HS-5 (cell line): ENCODE measurements around the gene LRRK1.

ENCODE experiments used
- DNase-seq: peaks from one replicate; pipeline ENCODE4 v3.0.0-alpha.2; 2012; ENCODE audit warnings: low read depth

The LRRK1 gene

DNA sequence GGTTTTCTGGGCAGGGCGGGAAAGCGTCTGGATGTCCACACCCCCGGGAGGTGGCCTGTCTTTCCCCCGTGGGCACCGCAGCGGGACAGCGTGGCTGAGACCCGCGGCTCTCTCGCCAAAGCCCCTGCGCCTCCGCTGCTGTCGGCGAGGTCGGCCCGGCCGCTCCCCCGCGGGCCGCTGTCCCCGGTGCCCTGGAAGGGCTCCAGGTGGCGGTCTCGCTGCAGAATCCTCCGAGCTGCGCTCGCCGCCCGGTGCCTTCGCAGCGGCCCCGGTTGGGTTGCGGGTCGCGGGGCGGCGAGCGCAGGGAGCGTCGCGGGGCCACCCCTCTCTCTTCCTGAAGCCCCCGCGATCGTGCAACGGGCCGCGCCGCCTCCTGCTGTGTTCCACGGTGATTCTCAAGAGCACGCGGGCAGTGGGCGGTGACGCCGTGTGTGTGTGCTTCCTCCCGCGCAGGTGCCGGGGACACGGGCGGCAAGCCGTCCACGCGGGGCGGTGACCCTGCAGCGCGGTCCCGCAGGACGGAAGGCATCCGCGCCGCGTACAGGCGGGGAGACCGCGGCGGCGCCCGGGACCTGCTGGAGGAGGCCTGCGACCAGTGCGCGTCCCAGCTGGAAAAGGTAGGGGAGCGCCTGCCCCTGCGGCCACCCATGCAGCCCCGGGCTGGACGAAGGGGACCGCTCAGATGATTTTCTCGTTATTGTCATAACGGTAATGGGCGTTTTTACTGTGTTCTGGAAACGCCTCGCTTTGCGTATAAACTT lies 54.4 kb downstream of the LRRK1 start:
- no peak for DNase-seq

DNA sequence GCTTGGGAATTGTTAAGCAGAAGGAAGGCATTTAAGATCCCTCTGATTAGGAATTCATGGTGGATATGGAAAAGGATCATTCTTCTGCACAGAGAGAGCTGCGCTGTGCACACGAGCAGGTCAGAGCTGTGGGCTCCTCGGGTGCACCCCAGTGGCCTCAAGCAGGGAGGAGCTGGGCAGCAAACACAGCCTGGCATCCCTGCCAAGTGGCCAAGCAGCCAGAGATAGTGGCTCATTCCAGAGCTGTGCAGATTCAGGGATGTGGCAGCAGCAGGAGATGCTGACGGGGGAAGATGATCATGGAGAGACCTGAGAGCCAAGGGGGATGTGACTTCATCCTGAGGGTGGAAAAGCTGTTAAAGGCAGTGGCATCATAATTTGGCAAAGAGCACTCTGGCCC lies 55.9 kb downstream of the LRRK1 start:
- DNase-seq = no peak

DNA sequence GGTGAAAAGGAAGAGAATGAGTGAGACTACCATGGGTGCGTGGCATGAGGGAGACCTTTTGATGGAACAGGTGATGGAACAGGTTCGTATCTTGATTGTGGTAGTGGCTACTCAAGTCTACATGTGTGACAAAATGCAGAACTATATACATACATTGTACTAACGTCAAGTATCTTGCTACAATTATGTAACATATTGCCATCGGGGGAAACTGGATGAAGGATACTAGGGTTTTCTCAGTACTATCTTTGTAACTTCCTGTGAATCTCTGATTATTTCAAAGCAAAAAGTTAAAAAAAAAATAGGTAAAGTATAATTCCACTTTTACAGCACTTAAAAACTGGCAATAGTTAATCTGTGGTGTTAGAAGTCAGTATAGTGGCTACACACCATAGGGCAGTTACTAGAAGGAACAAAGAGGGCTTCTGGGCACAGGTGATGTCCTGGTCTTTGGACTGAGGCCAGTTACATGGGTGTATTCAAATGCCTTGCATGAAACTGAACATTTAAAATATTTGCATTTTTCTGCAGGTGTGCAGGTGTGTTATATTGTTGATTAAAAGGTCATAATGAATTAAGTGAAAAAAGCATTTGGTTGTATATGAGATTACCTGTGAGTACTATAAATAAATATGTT lies 61.4 kb downstream of the LRRK1 start:
- DNase-seq = no peak

DNA sequence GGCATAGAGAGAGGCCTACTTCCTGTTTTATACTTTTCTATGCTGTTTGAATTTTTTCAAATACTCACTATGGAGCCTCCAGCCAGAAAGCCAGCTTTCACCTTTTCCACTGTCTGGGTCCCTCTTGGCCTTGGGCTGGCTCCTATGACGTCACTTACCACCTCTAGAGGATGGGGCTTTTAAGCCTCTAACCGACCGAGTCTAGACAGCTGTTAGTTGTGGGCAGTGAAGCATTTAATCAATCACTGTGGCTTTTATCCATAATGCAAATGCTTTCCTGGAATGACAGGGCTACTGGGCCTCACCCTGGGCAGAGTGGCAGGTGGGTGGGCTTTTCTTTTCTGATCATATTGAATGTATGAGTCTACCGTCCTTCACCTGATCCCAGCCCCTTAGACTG lies 61.9 kb downstream of the LRRK1 start:
- DNase-seq = no peak

DNA sequence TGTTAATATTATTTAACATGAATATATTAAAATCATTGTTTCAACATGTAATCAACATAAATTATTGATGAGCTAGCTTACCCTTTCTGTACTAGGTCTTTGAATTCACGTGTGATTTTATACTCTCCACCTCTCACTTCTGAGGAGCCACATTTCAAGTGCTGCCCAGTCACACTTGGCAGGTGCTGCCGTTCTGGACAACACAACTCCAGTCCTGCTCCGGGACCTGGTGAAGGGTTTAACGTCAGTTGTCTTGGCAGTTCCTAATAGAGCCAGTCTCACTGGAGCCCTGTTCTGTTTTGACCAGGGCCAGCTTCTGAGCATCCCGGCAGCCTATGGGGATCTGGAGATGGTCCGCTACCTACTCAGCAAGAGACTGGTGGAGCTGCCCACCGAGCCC lies 64.1 kb downstream of the LRRK1 start:
- DNase-seq = no peak

DNA sequence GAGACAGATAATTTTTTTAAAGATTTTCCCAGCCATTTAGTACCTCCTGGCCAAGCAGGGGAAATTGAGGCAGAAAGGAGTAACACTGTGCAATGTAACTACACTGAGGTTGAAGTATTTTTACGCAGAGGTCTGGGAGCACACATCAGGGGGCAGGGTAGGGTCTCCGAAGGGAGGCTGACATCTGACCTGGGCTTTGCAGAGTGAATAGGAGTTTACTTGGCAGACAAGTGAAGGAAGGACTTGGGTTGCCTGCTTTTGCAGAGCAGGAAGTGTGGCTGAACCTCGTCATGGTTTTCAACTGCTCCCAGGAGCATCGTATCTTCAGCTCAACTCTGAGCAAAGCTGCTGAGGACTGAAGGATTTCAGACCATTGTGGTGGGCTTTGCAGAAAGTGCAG lies 66.2 kb downstream of the LRRK1 start:
- no peak for DNase-seq

DNA sequence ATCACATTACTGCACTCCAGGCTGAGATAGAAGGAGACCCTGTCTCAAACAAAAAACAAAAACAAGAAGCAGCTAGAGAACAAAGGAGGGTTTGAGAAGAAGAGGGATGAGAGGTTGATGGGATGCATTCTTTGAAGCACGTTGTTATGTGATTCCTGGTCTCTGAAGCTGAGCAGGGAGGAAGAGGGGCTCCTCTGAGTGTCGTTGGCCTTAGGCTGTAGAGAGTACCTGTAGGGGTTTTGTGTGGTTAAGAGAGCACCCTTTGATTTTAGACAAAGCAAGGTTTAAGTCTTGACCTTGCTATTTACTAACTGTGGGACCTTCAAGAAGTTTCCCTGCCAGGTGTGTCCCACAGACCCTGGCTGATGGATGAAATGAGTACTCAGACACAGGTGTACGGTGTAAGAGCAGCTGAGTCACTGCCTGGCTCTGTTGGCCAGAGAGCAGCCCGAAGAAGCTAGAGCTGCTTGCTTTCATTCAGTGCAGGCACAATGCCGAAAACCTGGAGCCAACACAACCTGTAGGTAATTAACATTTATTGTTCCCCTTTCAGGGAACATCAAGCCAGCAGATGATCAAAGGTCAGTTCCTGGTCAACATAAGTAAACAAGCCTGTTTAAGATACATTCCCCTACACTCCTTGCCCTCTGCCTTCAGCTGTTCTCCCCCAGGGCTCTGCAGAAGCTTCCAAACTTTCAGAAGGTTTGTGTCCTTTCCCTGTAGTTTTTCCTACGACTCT lies 67.2 kb downstream of the LRRK1 start:
- no peak for DNase-seq

DNA sequence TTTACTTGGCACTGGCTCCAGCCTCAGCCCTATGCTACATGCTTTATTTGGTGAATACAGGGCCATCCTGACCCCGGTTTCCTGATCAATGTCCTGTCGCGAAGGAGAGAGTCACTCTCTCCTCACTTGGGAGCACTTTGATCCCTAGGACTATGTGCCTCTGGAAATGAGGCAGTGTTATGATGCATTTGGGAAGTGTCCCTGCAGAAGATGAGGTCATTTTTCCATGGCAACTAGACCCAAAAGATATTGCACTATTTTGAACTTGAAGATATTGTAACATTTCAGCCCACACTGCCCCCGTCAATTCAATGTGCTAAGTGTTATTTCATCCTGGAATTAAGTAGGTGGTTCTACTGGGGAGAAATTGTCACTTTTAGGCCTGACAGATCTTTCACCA lies 68.0 kb downstream of the LRRK1 start:
- DNase-seq = no peak

DNA sequence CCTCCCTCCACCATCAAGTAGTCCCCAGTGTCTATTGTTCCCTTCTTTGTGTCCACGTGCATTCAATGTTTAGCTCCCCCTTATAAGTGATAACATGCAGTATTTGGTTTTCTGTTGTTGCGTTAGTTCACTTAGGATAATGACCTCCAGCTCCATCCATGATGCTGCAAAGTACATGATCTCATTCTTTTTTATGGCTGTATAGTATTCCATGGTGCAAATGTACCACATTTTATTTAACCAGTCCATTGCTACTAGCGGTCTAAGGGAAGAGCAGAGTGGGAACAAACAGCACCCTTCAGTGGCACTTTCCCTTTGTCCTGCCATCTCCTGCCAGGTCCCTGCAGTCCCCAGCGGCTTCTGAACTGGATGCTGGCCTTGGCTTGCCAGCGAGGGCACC lies 69.1 kb downstream of the LRRK1 start:
- DNase-seq = no peak

DNA sequence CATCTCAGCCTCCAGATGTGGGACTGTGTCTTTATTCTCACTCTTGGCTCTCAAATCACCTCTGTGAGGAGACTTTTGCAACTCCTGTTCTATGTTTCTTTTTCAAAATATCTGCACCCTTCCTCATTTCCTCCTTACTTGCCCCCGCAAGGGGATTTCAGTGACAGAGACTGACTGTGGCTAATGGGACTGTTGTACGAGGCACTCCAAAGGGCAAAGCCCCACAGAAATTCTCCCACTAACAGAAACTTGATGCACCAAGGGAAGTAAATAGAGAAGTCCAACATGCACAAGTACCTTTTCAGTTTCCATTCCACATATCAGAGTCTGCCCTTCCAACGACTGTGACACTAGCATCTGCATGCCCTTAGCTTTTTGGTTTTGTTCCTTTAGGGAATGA lies 69.7 kb downstream of the LRRK1 start:
- DNase-seq = no peak

DNA sequence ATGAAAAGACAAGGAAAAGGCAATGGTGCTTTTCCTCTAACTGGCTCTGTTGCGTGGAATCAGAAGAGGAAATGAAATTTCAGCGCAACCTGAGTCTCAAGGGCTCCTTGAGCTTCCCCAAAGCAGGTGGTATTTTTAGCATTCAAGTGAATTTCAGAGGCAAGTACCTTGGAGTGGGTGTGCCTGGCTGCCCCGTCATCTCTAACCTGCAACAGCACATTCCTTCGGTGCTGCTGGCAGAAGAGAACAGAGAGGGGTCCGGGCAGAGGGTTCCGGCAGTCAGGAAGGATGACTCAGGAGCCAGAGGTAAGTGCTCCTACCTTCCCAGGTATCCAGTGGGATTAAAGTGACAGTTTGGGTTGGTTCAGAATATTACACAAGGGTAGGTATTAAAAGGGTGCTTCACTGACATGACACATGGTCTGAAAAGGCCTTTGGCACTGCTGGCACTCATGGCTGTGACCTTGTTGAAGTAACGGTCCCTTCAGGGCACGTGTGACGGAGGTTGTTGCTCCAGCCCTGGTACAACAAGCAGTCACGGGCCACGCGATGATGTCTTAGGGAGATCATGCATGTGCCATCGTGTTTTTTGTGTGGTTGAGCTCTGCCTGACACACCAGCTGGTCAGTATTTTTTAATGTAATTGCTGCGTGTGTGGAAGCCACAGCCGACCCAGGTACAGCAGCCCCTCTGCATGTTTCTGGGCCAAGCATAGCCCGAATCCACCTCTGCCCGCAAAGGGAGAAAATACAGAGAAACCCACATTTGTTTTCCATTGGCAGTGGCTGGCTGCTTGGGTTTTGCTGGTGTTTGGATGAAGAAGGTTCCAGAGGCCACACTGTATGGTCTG lies 75.7 kb downstream of the LRRK1 start:
- DNase-seq = no peak

DNA sequence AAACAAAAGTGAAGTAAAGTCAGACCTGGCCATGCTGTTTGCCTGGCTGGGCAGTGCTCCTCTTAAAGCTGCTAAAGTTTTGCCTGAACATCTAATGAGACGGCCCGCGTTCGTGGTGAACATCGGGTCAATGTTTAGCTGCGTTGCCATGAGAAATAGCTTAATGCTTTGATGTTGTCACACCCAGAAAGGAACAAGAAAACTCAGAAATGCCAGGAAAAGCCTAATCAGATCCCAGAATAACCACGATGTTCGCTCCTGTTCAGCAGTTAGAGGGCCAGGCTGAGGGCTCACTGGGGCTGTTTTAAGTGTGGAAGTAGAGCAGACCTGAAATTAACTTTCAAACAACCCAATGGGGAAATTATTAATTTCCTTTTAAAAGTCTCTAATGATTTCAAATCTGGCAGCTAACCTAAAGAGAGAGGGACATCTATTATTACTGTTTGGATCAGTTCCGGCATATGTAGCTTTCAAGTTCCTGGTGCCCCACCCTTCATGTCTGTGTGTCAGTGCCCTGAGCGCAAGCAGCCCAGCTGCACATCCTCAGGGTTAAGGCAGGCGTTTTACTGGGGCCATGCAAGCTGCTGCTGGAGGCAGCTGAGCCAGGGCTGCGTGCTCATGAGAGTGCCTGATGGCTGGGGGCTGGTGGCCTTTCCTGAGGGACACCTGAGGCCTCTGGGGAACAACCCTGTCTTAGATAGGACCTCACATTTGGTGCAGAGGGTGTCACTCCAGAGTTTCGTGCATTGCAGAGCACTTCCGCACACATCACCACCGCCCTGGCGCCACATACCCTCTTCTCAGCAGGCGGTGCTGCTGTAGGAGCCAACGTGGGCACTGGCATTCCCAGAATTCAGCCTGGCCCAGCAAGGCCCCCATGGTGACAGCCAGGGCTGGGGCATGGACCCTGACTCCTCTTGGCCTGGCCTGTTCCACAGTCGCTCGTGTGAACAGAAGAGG lies 76.6 kb downstream of the LRRK1 start:
- no peak for DNase-seq

DNA sequence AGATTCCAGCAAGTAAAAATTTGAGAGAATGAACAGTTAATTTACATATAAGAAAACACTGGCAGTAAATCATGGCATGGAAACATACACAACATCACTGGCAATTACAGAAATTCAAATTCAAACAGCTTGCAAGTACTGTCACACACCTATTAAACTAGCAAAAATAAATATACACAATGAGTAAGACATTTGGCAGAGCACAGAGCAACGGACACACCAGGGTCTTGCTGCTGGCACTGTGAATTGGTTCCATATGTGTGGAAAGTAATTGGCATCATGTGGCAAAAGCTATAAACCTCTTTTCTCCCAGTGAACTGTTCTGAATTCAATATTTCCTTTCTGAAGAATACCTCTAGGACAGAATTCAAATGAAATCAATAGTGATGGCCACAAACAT lies 78.3 kb downstream of the LRRK1 start:
- DNase-seq = peak; percentile 32

DNA sequence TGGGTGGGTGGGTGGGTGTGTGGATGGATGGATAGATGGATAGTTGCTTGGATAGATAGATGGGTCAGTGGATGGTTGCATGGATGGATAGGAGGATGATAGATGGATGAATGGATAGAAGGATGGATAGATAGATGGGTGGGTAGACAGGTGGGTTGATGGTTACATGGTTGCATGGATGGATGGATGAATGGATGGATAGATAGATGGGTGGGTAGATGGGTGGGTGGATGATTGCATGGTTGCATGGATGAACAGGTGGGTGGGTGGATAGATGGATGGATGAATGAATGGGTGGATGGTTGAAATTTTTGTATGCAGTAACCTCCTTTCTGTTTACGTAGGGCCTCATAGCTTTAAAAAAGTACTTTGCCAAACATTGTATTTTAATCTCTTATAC lies 79.5 kb downstream of the LRRK1 start:
- no peak for DNase-seq

DNA sequence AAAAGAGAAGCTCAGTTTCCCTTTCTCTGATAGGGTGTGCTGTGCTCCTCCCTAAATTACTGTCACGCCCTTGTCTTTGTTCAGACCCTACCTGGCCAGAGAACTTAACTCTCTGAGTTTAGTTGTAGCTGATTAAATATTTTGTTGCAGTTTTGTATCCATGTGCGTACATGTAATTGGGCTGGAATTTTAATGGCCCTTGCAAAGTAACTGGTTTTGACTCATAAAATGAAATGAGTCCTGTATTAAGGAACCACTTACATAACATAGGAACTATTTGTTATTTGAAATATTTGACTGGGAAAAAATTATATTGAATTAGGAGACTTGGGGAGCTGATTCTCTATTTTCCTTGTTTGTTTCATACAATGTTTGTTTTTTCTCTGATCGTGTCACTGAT lies 80.2 kb downstream of the LRRK1 start:
- DNase-seq = peak; percentile 38

DNA sequence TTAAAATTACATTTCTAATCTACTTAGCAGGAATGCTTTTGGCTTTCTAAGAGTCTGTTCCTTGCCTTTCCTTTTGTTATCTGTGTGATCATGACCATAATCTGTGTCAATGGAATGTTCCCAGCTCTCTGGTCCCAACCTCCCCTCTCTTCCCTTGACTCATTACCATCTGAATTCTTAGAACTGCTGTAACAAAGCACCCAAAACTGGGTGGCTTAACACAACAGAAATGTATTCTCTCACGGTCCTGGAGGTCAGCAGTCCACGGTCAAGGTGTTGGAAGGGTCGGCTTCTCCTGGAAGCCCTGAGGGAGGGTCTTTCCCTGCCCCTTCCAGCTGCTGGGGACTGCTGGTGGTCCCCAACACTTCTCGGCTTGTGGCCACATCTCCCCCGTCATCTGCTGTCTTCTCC lies 81.1 kb downstream of the LRRK1 start:
- no peak for DNase-seq

DNA sequence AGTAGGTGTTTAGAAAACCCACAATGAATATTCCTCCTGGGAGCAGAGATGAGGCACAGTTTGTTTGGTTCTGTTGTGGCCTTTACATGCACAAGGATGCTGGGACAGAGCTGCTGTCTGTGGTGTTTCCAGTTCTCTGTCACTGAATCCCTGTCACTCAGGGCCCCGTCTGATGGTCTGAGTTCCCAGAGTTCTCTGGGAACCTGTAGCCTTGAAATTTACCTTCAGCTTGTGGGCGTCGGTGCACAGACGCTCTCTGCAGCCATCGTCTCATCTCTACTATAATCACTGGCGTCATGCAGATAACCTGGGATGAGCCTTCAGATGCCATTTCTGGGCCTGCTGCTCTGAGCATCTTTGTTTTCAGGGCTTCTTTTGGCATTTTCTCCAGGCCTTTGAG lies 81.9 kb downstream of the LRRK1 start:
- DNase-seq = no peak

DNA sequence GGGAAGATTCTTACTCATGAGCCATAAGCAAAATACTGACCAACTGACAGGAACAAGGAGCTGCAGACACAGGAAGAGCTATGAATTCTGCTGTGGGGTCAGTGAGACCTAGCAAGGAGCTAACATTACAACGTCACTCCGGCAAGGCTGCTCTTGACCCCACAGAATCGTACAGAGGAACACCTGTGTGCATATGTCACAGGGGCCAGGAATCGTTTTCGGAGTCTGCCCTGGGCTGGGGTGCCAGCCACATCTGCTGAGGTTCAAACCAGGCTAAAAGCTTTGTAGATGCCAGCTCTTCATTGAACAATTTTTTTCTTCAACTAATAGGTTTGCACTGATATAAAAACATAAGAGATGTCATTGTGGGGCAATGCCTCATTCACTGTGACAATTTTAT lies 82.6 kb downstream of the LRRK1 start:
- no peak for DNase-seq

DNA sequence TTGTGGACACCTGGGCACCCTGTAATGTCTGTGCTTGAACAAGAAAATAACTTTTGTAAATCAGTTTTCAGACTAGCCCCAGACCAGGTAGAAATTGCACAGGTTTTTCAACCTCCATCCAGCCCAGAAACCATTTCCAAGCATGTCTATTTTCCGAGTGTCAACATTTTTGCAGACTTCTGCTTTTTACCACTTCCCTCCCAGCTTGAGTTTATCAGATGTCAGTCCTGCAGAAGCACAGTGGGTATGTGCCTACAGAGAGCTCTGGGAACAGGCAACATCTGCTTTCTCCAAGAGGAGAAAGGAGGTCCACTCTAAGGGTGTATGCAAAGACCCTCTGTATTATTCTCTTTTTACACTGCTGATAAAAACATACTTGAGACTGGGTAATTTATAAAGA lies 83.9 kb downstream of the LRRK1 start:
- no peak for DNase-seq

DNA sequence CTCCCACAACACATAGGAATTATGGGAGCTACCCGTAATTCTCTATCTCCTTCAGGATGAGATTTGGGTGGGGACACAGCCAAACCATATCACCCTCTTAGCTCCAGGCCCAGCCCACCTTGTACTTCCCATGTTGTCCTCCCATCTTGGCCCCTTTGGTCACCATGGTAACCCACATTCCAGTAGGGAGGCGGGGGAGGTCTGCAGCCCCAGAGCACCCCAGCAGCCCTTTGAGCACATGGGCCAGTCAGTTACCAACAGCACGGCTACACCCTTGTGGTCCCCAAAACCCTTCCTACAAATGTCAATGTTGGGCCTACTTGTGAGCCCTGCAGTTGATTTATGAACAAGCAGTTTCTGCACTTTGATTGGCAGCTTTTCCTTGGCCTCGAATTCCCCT lies 84.5 kb downstream of the LRRK1 start:
- no peak for DNase-seq

DNA sequence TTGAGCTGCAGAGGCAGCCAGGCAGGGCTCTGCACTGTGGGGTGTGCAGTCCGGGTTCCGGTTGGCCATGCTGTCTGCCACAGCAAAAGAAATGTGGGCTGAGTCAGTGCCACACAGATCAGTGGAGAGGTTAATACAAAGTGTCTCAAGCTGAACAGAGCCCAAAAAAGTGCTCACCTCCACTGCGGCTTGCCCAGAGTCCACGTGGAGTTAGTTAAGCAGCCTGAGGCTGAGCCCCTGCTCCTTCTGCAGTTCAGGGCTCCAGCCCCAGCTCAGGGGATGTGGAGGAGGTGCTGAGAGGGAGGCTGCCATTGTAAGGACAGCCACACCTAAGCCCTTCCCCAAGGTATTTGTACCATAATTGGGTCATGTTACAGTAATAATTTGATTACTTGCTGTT lies 85.3 kb downstream of the LRRK1 start:
- DNase-seq = no peak
